GM21360 (cell line): ENCODE measurements around the gene SCNN1A.

Experiments used
- ATAC-seq: cut with Tn5 transposase; IDR thresholded peaks from one replicate; pipeline ENCODE4 v1.9.1; 2021; ENCODE audit warnings: mild to moderate bottlenecking, moderate library complexity; ENCODE audit not compliant: unreplicated experiment

SCNN1A gene

DNA sequence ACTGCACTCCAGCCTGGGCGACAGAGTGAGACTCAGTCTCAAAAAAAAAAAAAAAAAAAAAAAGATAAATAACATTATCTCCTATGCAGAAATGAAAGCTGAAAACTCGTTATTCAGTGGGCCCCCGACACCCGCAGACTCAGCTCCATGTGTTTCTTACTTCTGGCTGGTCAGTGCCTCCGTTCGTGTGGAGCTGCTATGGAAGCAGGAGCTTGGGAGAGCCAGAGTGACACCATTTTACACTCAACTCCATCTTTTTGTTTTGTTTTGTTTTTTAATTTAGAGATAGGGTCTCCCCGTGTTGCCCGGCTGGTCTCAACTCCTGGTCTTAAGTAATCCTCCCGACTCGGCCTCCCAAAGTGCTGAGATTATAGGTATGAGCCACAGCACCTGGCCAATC is 78.2 kb downstream of the SCNN1A start:
- no peak for ATAC-seq
